Mononuclear cell (primary cell): ENCODE data around the gene SBF1. TPM values are rescaled to one million over a fixed set of nuclear protein-coding genes. Genes with fewer than 3 reads are reported as not detected.
"Not testable (repeated sequence)": the region's sequence is repeated elsewhere in the genome, so short reads cannot be mapped to it uniquely, and the experiment has no call there.

Source experiments
- H3K27me3 ChIP-seq: 2 replicates; pipeline ENCODE4 v1.6.0; 2011; ENCODE audit warnings: low read length, control low read depth; ENCODE audit not compliant: insufficient read depth
- H3K4me1 ChIP-seq: 2 replicates; pipeline ENCODE4 v1.5.1; 2011; ENCODE audit warnings: mild to moderate bottlenecking, low read length, control low read depth; ENCODE audit not compliant: insufficient read depth
- H3K4me3 ChIP-seq: 2 replicates; pipeline ENCODE4 v1.5.1; 2011; ENCODE audit warnings: mild to moderate bottlenecking, low read length, moderate library complexity
- H3K9me3 ChIP-seq: 2 replicates; pipeline ENCODE4 v1.5.1; 2011; ENCODE audit warnings: low read depth, mild to moderate bottlenecking, control low read depth, low read length
- total RNA-seq: library from RNA; depleted of rRNA; stranded (reverse); fragments of >200 nt; gene quantifications from one replicate; pipeline ENCODE4 v1.2.3, GENCODE V29; 2012

SBF1 gene
- total RNA-seq, 1 donor: 63.4 TPM

GRCh38 chr22:50438305-50439275 is 36.2 kb downstream of the SBF1 start:
- Histone ChIP-seq H3K27me3 (no peaks in the 10 kb centered on the region), H3K4me1 (no peaks in the 10 kb centered on the region)

GRCh38 chr22:50437511-50438304 is 37.1 kb downstream of the SBF1 start:
- Histone ChIP-seq H3K4me1 (no peaks in the 10 kb centered on the region), H3K27me3 (no peaks in the 10 kb centered on the region), H3K4me3 (no peak overlapping the region), H3K9me3 (no peaks in the 10 kb centered on the region)

More at GRCh38 chr22:50438305-50439275, 36.2 kb downstream of the SBF1 start:
- H3K9me3 ChIP-seq: no peaks in the 10 kb centered on the region
- H3K4me3 ChIP-seq: no peak overlapping the region

GRCh38 chr22:50436841-50437341 is 37.9 kb downstream of the SBF1 start:
- no peak overlapping the region for H3K4me3 ChIP-seq

GRCh38 chr22:50436015-50436830 is 38.6 kb downstream of the SBF1 start:
- H3K4me3 ChIP-seq: no peak overlapping the region
- H3K4me1 ChIP-seq: no peaks in the 10 kb centered on the region
- H3K9me3 ChIP-seq: no peaks in the 10 kb centered on the region
- no peaks in the 10 kb centered on the region for H3K27me3 ChIP-seq

More at GRCh38 chr22:50436841-50437341, 37.9 kb downstream of the SBF1 start:
- Histone ChIP-seq H3K27me3 (no peaks in the 10 kb centered on the region), H3K4me1 (no peaks in the 10 kb centered on the region), H3K9me3 (no peaks in the 10 kb centered on the region)

GRCh38 chr22:50435291-50436014 is 39.4 kb downstream of the SBF1 start:
- H3K4me3 ChIP-seq: no peak overlapping the region
- H3K9me3 ChIP-seq: no peaks in the 10 kb centered on the region
- no peaks in the 10 kb centered on the region for H3K27me3 ChIP-seq
- H3K4me1 ChIP-seq: no peaks in the 10 kb centered on the region

- no peaks in the 10 kb centered on the region for H3K9me3 ChIP-seq
Observed at GRCh38 chr22:50434849-50435248, 40.0 kb downstream of the SBF1 start.

GRCh38 chr22:50432877-50433510 is 41.8 kb downstream of the SBF1 start:
- not testable (repeated sequence) for H3K9me3 ChIP-seq, H3K27me3 ChIP-seq, H3K4me3 ChIP-seq, H3K4me1 ChIP-seq

More at GRCh38 chr22:50434849-50435248, 40.0 kb downstream of the SBF1 start:
- Histone ChIP-seq H3K27me3 (no peaks in the 10 kb centered on the region), H3K4me3 (no peak overlapping the region), H3K4me1 (no peaks in the 10 kb centered on the region)

GRCh38 chr22:50432131-50432876 is 42.5 kb downstream of the SBF1 start:
- no peaks in the 10 kb centered on the region for H3K4me1 ChIP-seq
- no peak overlapping the region for H3K4me3 ChIP-seq
- H3K27me3 ChIP-seq: no peaks in the 10 kb centered on the region
- no peaks in the 10 kb centered on the region for H3K9me3 ChIP-seq

GRCh38 chr22:50425179-50425916 is 49.5 kb downstream of the SBF1 start:
- Histone ChIP-seq H3K4me1 (no peaks in the 10 kb centered on the region), H3K9me3 (no peaks in the 10 kb centered on the region), H3K27me3 (no peaks in the 10 kb centered on the region), H3K4me3 (no peak overlapping the region)

- Histone ChIP-seq H3K4me1 (no peaks in the 10 kb centered on the region), H3K4me3 (no peak overlapping the region), H3K9me3 (no peaks in the 10 kb centered on the region), H3K27me3 (no peaks in the 10 kb centered on the region)
Observed at GRCh38 chr22:50423956-50424355, 50.9 kb downstream of the SBF1 start.

- H3K4me3 ChIP-seq: no peak overlapping the region
- no peaks in the 10 kb centered on the region for H3K9me3 ChIP-seq
- no peaks in the 10 kb centered on the region for H3K4me1 ChIP-seq
- H3K27me3 ChIP-seq: no peaks in the 10 kb centered on the region
Observed at GRCh38 chr22:50422961-50423815, 51.6 kb downstream of the SBF1 start.

GRCh38 chr22:50422046-50422445 is 52.8 kb downstream of the SBF1 start:
- no peak overlapping the region for H3K4me3 ChIP-seq
- no peaks in the 10 kb centered on the region for H3K27me3 ChIP-seq
- no peaks in the 10 kb centered on the region for H3K9me3 ChIP-seq
- no peaks in the 10 kb centered on the region for H3K4me1 ChIP-seq
